Measurements from ENCODE around the gene IL11. TPM values are rescaled to one million over a fixed set of nuclear protein-coding genes. Genes with fewer than 3 reads are reported as not detected.
"Not testable (repeated sequence)": the region's sequence is repeated elsewhere in the genome, so short reads cannot be mapped to it uniquely, and the experiment has no call there.

The IL11 gene
- total RNA-seq, 1 donor from 2014 or later, result 0.19 TPM

DNA sequence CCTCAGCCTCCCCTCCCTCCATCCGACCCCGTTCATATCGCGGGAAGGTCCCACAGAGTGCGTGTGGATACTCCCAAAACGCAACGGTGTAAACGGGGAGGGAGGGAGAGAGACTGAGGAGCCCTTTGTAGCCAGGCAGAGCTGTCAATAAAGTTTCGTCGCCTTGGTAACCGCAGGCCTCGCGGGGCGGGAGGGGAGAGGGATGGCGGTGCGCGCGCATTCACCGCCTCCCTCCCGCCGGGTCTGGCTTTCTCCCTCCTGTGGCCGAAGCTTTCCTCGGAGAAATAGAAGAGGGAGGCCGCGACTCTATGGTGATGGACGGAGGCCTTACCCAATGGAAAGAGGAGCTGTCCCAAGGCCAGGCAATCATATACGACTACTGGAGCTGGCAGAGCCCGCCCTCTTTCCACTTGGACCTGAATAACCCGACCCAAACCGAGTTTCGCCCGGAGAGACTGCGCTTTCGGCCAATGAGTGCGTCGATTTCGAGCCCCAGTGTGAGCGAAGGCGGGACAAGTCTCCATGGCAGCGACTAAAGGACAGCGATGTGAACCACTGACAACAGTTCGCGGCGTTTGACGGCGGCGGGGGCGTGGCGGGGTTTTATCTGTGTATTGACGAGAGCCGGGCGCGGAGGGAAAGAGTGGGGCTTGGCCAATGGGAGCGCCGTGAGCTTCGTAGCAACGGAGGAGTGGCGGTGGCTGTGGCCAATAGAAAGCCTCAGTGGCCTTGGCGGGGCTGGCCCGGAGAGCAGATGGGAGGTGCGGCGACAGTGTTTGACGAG is 31.0 kb downstream of the IL11 start, which contains the start of gene KMT5C:
KMT5C (plus strand) TSS at position 772 of the 784 bp plus-strand sequence. CDS start 2,061 bp downstream, outside the sequence.
- DNase-seq (ENCODE audit: low read depth), result peak; percentile 100

DNA sequence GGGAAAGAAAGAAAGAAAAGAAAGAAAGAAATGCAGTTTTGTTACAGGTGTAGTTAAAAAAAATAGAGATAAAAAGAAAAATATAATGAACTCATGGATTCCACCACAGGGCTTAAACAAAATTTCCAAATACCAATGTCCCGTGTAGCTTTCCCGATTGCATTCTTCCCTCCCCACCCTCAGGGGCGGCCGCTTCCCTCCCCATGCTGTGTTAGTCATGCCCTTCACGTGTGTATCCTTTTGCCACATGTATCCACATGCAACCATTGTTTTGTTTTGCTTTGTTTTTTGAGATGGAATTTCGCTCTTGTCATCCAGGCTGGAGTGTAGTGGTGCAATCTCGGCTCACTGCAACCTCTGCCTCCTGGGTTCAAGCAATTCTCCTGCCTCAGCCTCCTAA is 34.2 kb downstream of the IL11 start:
- DNase-seq (ENCODE audit: low read depth), result no peak

DNA sequence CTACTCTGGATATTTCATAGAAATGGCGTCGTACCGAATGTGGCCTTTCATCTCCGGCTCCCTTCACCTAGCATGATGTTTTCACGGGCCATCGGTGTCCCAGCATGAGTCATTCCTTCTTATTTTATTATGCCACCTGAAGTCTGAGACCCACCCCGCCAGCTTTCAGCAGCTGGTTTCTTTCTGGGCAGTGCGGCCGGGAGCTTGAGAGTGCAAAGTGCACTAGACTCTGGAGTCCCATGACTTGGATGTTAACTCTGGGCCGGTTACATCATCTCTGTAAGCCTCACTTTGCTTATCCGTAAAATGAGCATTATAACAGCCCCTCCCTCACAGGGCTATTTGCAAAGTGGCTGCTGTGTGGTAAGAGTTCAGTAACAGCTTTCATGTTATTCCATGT is 36.4 kb downstream of the IL11 start:
- no peak for DNase-seq (ENCODE audit: low read depth)

DNA sequence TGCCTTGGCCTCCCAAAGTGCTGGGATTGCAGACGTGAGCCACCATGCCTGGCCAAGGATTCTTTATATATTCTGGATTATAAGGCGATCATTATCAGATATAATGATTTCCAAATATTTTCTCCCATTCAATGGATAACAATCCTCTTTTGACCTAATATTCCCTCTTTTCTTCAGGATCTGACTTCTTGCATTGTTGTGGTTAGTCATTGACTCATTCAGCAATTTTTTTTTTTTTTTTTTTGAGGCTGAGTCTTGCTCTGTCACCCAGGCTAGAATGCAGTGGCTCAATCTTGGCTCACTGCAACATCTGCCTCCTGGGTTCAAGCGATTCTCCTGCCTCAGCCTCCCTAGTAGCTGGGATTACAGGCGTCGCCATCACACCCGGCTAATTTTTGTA is 40.5 kb downstream of the IL11 start:
- not testable (repeated sequence) for DNase-seq (ENCODE audit: low read depth)

DNA sequence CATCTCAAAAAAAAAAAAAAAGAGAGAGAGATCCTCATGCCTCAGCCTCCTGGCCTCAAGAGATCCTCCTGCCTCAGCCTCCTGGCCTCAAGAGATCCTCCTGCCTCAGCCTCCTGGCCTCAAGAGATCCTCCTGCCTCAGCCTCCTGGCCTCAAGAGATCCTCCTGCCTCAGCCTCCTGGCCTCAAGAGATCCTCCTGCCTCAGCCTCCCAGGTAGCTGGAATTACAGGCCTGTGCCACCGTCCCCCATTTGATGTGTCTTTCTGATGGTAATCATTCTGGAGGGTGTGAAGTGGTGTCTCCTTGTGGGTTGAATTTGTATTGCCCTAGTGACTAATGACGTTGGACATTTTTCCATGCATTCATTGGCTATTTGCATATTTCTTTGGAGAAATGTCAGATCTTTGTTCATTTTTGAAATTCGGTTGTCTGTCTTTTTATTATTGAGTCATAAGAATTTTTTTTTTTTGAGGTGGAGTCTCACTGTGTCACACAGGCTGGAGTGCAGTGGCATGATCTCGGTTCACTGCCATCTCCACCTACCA is 41.4 kb downstream of the IL11 start:
- not testable (repeated sequence) for DNase-seq (ENCODE audit: low read depth)

DNA sequence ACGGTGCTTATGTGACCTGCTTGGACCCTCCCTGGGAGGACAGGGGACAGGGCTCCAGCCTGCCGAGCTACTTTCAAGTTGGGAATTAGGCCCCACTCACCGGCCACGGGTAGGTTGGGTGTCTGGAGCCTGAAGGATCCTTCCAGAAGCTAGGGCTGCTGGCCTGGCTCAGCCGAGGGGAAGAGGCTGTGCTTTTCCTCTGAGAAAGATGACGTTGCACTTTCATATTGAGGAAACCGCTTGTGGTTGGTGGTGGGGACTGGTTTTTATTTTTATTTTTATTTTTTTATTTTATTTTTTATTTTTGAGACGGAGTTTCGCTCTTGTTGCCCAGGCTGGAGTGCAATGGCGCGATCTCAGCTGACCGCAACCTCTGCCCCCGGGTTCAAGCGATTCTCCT is 45.1 kb downstream of the IL11 start, which contains the start of gene TMEM150B:
TMEM150B (minus strand) TSS at position 170 of the 400 bp plus-strand sequence. CDS start 4,305 bp downstream, outside the sequence.
- no peak for DNase-seq (ENCODE audit: low read depth)

DNA sequence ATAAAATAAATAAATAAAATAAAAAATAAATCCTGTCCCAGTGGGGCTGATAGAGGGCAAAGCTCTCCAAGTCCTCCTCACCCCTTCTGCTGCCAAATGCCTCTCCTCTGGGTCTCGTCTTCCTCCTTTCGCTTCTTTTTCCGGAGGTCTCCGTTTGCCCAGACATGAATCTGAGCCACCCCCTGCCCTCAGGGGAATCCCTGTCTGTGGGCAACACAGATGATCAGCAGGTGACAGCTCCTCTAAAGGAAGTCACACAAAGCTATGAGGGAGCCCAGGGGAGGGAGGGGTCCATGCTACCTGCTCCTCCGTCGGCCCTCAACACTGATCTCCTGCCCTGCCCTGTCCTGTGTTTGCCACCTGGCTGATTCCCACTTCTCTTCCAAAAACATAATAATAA is 45.6 kb downstream of the IL11 start:
- DNase-seq (ENCODE audit: low read depth), result no peak

DNA sequence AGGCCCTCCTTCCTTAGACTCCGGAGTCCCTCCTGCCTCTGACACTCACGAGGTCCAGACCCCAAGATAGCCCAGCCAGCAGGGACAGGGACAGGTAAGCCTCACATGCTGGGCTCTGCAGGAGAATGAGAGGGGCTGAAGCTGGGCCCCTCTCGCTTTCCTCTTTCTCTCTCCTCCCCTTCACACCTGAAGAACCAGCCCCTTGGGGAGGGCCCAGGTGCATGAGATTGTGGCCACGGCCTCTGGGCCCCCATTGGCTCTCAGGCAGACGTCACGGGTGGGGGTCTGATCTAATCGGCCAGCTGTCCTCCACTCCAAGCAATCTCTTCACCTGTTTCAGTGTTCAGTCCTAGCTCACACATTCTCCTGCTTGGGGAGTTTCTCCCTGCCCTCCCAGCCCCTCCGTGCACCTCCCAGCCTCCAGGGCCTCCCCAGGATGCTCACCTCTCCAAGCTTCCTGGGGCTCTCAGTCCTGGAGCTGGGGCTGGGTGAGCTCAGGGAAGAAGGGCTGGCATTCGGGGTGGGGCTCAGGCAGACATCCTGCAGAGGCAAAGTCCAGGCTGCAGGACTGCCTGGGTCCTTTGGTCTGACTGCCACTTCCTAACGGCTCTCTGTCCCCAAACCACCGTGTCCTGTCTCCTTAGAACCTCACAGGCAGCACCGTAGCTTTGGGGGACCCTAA is 47.9 kb downstream of the IL11 start:
- DNase-seq (ENCODE audit: low read depth), result no peak

DNA sequence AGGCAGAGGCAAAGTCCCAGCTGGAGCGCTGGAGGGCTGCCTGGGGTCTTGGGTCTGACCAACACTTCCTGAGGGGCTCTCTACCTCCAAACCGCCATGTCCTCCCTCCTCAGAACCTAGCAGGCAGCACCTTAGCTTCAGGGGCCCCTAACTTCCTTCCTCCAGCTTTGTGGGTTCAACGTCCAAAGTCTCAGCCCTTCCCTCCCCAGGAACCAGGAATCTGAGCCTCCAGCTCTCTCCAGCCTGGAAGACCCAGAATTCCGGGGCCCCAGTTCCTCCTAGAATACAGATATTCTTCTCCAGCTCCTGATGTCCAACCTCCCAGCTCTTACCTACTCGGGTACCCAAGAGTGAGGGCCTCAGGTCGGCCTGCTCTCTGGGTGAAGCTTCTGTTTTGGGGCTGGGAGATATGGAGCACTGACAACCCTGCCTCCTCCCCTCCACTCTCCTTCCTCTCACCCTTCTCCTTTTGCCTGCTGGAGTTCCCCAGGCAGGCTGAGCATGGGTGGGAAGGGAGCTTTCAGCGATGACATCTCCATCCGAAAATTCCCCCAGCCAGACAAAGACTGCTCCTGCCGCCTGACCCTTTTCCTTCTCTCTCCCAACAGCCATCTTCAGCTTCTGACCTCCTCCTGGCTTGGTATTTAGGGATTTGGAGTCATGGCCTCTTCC is 48.7 kb downstream of the IL11 start:
- no peak for DNase-seq (ENCODE audit: low read depth)

DNA sequence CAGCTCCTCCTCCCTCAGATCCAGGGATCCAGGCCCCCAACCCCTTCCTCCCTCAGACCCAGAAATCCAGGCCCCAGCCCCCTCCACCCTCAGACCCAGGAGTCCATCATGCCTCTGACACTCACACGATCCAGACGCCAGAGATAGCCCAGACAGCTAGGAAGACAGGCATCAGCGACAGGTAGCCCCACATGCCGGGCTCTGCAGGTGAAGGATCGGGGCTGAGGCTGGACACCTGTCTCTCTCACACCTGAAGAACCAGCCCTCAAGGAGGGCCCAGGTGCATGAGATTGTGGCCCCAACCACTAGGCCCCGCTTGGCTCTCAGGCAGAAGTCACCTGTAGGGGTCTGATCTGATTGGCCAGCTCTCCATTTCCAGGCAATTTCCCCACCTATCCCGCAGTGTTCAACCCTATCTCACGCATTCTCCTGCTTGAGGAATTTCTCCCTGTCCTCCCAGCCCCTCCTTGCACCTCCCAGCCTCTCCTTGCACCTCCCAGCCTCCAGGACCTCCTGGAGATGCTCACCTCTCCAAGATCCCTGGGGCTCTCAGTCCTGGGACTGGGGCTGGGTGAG is 49.3 kb downstream of the IL11 start:
- no peak for DNase-seq (ENCODE audit: low read depth)

DNA sequence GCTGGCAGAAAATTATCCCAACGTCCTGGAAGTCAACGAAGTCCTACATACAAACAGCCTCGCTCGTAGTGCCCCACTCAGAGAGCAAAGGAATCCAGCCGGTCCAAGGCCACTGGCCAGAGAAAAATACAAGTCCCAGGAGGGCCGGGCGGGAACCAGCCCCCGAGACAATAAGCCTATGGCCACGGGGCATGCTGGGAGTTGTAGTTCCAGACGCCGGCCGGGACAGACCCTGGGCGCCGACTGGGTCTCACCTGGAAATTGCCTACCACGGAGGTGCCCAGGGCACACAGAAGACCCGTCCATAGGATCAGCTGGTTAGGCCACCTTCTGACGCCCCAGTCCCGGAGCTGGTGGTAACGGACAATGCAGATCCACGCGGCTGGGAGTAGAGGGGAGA is 50.5 kb downstream of the IL11 start:
- peak; percentile 26 for DNase-seq (ENCODE audit: low read depth)

DNA sequence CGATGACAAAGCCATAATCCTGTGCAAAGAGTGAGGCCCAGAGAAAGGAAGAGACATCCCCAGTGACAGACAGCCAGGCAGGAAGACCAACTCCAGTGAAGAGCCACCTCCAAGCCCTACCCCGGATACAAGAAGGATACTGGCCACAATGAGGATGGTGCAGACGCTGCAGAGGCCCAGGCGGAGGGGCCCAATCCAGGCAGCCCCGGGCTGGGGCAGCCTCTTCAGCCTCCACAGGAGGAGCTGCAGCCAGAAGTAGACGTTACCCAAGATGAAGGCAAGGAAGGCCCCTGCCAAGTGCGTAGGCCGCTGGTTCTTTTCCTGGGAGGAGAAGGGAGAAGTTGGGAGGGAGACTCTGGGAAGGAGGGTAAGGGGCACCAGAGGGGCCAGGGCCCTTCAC is 53.6 kb downstream of the IL11 start:
- no peak for DNase-seq (ENCODE audit: low read depth)

DNA sequence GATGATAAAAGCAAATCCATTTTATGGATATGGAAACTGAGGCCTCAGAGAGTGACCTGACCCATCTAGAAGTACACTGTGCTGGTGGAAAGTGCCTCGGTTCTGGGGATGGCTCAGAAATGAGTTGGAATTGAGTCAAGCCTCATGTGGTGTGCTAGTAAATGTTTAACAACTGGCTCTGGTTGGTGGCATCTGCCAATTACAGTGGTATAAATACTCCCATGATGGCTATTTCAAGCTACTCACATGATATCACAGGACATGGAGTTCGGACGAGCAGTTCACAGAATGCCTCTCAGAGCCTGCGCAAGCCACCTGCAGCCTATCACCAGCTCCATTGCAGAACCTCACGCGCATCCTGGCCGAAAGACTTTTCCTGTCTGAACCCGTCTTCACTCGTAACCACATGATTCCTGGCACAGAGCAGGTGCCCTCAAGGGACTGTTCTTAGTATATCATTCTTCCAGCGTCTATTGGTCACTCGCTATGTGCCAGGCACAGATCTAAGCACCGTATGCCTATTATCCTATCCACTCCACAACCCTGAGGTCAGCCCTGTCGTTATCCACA is 54.2 kb downstream of the IL11 start:
- DNase-seq (ENCODE audit: low read depth), result no peak

DNA sequence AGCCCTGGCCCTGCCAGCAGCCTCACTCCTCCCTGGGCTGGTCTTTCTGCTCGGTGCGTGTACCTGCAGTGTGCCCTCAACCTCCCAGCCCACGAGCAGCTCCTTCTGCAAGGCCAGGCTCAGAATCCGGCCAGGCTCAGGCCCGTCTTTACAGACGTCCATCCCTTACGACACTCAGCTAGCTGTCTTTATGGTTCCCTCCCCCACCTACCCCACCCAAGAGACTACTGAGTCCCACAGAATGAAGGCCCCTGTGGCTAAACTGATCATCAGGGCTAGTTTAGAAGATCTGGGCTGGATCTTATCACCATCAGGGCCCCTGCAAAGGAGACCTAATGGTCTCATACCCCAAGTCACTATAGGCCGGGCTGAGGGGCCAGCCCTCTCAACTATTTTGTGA is 55.9 kb downstream of the IL11 start:
- no peak for DNase-seq (ENCODE audit: low read depth)

Other genes starting within 250 kb of the IL11 start
- 4,534 and 4,610 TPM in 2 replicates for gene TNNT1, start 221.3 kb downstream of the IL11 start, total RNA-seq
- 1.5 and 1.7 TPM in 2 replicates for gene TNNI3, start 212.7 kb downstream of the IL11 start, total RNA-seq
- gene DNAAF3, start 203.8 kb downstream of the IL11 start, total RNA-seq, result 0.94 and 1.4 TPM in 2 replicates
- 1.4 TPM in 1 of 2 replicates, not detected in the other for gene SYT5, start 190.2 kb downstream of the IL11 start, total RNA-seq
- 0.05 and 0.31 TPM in 2 replicates for gene PTPRH, start 161.0 kb downstream of the IL11 start, total RNA-seq
- gene TMEM86B, start 141.7 kb downstream of the IL11 start, total RNA-seq, result 0.73 and 0.83 TPM in 2 replicates
- gene PPP6R1, start 111.4 kb downstream of the IL11 start, total RNA-seq, result 64.6 and 68.0 TPM in 2 replicates
- gene HSPBP1, start 90.4 kb downstream of the IL11 start, total RNA-seq, result 37.1 and 39.3 TPM in 2 replicates
- 5.5 and 12.2 TPM in 2 replicates for gene BRSK1, start 86.5 kb downstream of the IL11 start, total RNA-seq
- not detected in 2 replicates for gene TMEM150B, start 45.1 kb downstream of the IL11 start, total RNA-seq
- 17.3 and 28.9 TPM in 2 replicates for gene KMT5C, start 30.6 kb downstream of the IL11 start, total RNA-seq
- 0.24 TPM in 1 of 2 replicates, not detected in the other for gene COX6B2, start 15.7 kb downstream of the IL11 start, total RNA-seq
- not detected in 2 replicates for gene GARIN5B, start 7.2 kb downstream of the IL11 start, total RNA-seq
- not detected in 2 replicates for gene TMEM190, start 6.4 kb upstream of the IL11 start, total RNA-seq
- not detected in 2 replicates for gene TMEM238, start 13.8 kb upstream of the IL11 start, total RNA-seq
- 321 and 447 TPM in 2 replicates for gene RPL28, start 15.5 kb upstream of the IL11 start, total RNA-seq
- gene UBE2S, start 37.3 kb upstream of the IL11 start, total RNA-seq, result 39.8 and 54.9 TPM in 2 replicates
- gene SHISA7, start 72.8 kb upstream of the IL11 start, total RNA-seq, result not detected in 2 replicates
- gene ISOC2, start 91.2 kb upstream of the IL11 start, total RNA-seq, result 152 and 196 TPM in 2 replicates
- not detected in 2 replicates for gene C19orf85, start 94.3 kb upstream of the IL11 start, total RNA-seq
- gene ZNF628, start 106.2 kb upstream of the IL11 start, total RNA-seq, result 7.1 and 12.3 TPM in 2 replicates
- 24.7 and 26.4 TPM in 2 replicates for gene NAT14, start 114.7 kb upstream of the IL11 start, total RNA-seq
- 1.2 and 2.1 TPM in 2 replicates for gene SSC5D, start 118.0 kb upstream of the IL11 start, total RNA-seq
- 39.9 and 84.5 TPM in 2 replicates for gene SBK2, start 166.7 kb upstream of the IL11 start, total RNA-seq
- 1.4 and 5.1 TPM in 2 replicates for gene SBK3, start 175.1 kb upstream of the IL11 start, total RNA-seq
- gene ZNF579, start 210.4 kb upstream of the IL11 start, total RNA-seq, result 13.1 and 13.3 TPM in 2 replicates
- gene FIZ1, start 229.1 kb upstream of the IL11 start, total RNA-seq, result 5.3 and 9.1 TPM in 2 replicates
- gene ZNF524, start 229.8 kb upstream of the IL11 start, total RNA-seq, result 21.9 and 29.8 TPM in 2 replicates
- gene ZNF865, start 235.2 kb upstream of the IL11 start, total RNA-seq, result 2.9 and 3.5 TPM in 2 replicates